Natural killer cell (primary cell): ENCODE measurements around the gene PTGDR2. TPM values are rescaled to one million over a fixed set of nuclear protein-coding genes. Genes with fewer than 3 reads are reported as not detected.

Experiments
- ATAC-seq, 3 donors: fragments of 150-1000 bp in 2 of 3; fragments of 200-7000 bp in 1 of 3; cut with Tn5 transposase; 1 replicate in 1 of 3; 2 replicates in 2 of 3; pipeline ENCODE4 v1.10.0; 2021; ENCODE audit warnings: mild to moderate bottlenecking in 2 of 3, moderate library complexity in 2 of 3
- DNase-seq, 2 donors: peaks; one replicate each; pipeline versions ENCODE4 v3.0.0 to v3.0.0-alpha.2; 2013 to 2021; ENCODE audit warnings: mixed read lengths in 1 of 2
- H3K27ac ChIP-seq: one replicate; pipeline ENCODE4 v1.5.1; 2013; ENCODE audit warnings: mild to moderate bottlenecking, low read length
- H3K27me3 ChIP-seq: one replicate; pipeline ENCODE4 v1.6.1; 2013; ENCODE audit warnings: low read length; ENCODE audit not compliant: control insufficient read depth, insufficient read depth
- H3K36me3 ChIP-seq: one replicate; pipeline ENCODE4 v1.6.1; 2013; ENCODE audit warnings: low read length; ENCODE audit not compliant: control insufficient read depth, insufficient read depth
- H3K4me1 ChIP-seq: one replicate; pipeline ENCODE4 v1.6.1; 2013; ENCODE audit warnings: low read length; ENCODE audit not compliant: control insufficient read depth, insufficient read depth
- H3K4me3 ChIP-seq: one replicate; pipeline ENCODE4 v1.5.1; 2013; ENCODE audit warnings: low read length
- H3K9me3 ChIP-seq: one replicate; pipeline ENCODE4 v1.6.1; 2013; ENCODE audit warnings: low read length; ENCODE audit not compliant: control insufficient read depth, insufficient read depth
- H3K27ac Mint-ChIP-seq, 2 donors: one replicate each; pipeline ENCODE4 v1.8.0; 2022; ENCODE audit warnings: mild to moderate bottlenecking in 2 of 2, mixed read lengths in 2 of 2, moderate library complexity in 1 of 2
- H3K27me3 Mint-ChIP-seq, 2 donors: one replicate each; pipeline ENCODE4 v1.8.0; 2022; ENCODE audit warnings: low read depth in 2 of 2, mixed read lengths in 2 of 2
- H3K36me3 Mint-ChIP-seq: one replicate; pipeline ENCODE4 v1.8.0; 2022; ENCODE audit warnings: mixed read lengths
- H3K4me1 Mint-ChIP-seq, 2 donors: one replicate each; pipeline ENCODE4 v1.8.0; 2022; ENCODE audit warnings: mixed read lengths in 2 of 2
- H3K4me3 Mint-ChIP-seq: one replicate; pipeline ENCODE4 v1.8.0; 2022; ENCODE audit warnings: mild to moderate bottlenecking, moderate library complexity, mixed read lengths
- H3K9me3 Mint-ChIP-seq, 2 donors: one replicate each; pipeline ENCODE4 v1.8.0; 2022; ENCODE audit warnings: mixed read lengths in 2 of 2
- CTCF ChIP-seq: fragments of 200-600 bp; IDR thresholded peaks from one replicate; pipeline ENCODE4 v1.8.0; 2022; ENCODE audit warnings: antibody characterized with exemption
- WGBS: methylation state at CpG from one replicate; pipeline ENCODE4 v1.1.7; 2013; ENCODE audit warnings: missing lambda C conversion rate; ENCODE audit not compliant: insufficient coverage; 5-methylcytosine and 5-hydroxymethylcytosine counted together
- intact Hi-C: fragments of 100-400 bp; cut with micrococcal nuclease; formaldehyde crosslinking; loops from one replicate; pipeline ENCODE4 v1.14.2; 2022
- total RNA-seq, 4 donors: library from RNA; stranded (reverse); fragments of 120-200 nt in 1 of 4; gene quantifications; one replicate each; pipeline versions ENCODE4 v1.2.3 to v1.2.4, GENCODE V29; 2013 to 2022

Gene PTGDR2
- total RNA-seq, 3 donors from 2014 or later (not counting 1 experiment from before 2014, with no cell fraction given) = 0.66 to 12.4 (median 1.7) TPM

DNA sequence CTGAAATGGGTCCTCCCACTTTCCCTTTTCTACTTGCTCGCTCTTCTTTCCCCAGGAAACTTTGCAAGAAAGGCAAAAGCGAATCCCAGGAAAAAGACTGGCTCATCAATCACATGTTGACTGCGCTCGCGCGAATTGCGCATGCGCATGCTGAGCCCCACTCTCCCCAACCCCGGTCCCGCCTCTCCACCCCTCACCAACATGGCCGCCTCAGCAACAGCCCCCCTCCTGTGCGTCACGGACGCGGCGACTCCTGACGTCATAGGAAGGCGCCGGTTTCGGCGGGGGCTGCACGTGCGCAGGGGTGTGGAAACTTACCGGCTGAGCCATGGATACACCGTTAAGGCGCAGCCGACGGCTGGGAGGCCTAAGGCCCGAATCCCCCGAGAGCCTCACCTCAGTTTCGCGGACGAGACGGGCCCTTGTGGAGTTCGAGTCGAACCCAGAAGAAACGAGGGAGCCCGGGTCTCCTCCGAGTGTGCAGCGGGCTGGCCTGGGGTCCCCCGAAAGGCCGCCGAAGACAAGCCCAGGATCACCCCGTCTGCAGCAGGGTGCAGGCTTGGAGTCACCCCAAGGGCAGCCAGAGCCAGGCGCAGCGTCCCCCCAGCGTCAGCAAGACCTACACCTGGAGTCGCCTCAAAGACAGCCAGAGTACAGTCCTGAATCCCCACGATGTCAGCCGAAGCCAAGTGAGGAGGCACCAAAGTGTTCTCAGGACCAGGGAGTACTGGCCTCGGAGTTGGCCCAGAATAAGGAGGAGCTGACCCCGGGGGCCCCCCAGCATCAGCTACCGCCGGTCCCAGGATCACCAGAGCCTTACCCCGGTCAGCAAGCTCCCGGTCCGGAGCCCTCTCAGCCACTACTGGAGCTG lies 13.7 kb downstream of the PTGDR2 start, which contains the start of gene CCDC86:
Gene CCDC86 (plus strand): TSS at position 317 of the 871 bp plus-strand sequence. CDS start 12 bp downstream, at position 329.
- H3K4me3 ChIP-seq = peak within 1 kb of the TSS; percentile 99
- ATAC-seq (peak; percentile 96 to 98 (median 97)), DNase-seq (peak; percentile 98 to 99)
- Mint-ChIP-seq H3K27ac (peak within 1 kb of the TSS; percentile 91 to 92), H3K4me1 (peaks cover 39 to 48% of the 10 kb centered on the region in 2 donors), H3K4me3 (peak within 1 kb of the TSS; percentile 95), H3K9me3 (no peaks in the 10 kb centered on the region), H3K36me3 (no peaks in the 10 kb centered on the region), H3K27me3 (no peaks in the 10 kb centered on the region)
- under 1% methylated on average over 57 of the region's 57 CpGs for WGBS
- H3K27ac ChIP-seq = peak within 1 kb of the TSS; percentile 73
- no peak for TF ChIP-seq CTCF
- H3K9me3 ChIP-seq = no peaks in the 10 kb centered on the region
- no peaks in the 10 kb centered on the region for H3K36me3 ChIP-seq
- intact Hi-C loops = loop anchor here (1.0 kb wide), 1 partner anchor 73 kb away; no protein-coding TSS in a partner anchor
- H3K27me3 ChIP-seq = no peaks in the 10 kb centered on the region
- peaks cover 33% of the 10 kb centered on the region for H3K4me1 ChIP-seq

DNA sequence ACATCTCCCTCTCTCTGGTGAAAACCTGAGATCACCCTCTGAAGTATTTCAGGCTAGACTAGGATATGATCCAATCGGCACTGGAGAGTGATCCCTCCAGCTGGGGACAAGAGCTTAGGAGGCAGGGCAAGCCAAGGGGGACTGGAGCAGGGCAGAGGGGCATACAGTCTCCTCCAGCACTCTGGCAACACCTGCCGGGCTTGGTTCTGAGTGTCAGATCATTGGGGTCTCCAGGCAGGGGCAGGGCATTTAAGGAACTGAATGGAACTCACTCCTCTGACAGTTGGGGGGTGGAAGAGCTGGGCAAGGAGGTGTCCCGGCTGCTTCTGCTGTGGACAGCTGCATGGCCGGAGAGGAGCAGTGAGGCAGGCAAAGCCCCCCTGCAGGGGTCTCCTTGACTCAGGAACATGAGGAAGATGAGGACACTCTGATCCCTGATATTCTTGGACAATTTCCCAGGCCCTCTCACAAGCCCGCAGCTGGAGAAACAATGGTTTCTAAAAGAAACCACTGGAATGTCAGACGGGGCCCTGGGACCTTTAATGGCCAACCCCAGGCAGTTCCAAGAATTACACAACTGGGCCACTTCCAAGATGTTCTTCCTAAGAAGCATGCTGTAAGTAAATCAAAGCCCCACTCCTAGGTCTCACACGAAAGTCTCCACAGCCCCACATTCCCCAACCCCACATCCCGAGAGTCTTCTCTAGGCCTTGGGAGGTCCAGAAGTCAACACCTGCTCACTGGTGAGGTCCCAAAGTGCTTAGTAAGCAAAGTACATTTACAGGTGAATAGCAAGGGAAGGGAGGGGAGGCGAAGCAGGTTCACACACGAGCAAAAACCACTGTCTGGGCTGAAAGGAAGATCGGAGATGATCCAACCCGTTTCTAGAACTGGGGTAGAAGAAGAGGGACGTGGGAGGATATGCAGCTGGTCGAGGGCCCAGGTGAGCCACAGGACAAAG lies 15.0 kb downstream of the PTGDR2 start:
- 95% methylated on average over 14 of the region's 14 CpGs for WGBS
- intact Hi-C loops = no loop called here
- Histone ChIP-seq H3K27ac (no peak overlapping the region), H3K27me3 (no peaks in the 10 kb centered on the region), H3K4me1 (peaks cover 36% of the 10 kb centered on the region), H3K9me3 (no peaks in the 10 kb centered on the region), H3K4me3 (no peak overlapping the region), H3K36me3 (no peaks in the 10 kb centered on the region)
- peaks cover 0 to under 1% of the 10 kb centered on the region in 2 donors for H3K27me3 Mint-ChIP-seq
- peak overlapping the region; percentile 91 to 92 for H3K27ac Mint-ChIP-seq
- DNase-seq = peak in 1 of 2 donors; percentile 18
- H3K36me3 Mint-ChIP-seq = no peaks in the 10 kb centered on the region
- no peak for ATAC-seq
- peak overlapping the region; percentile 95 for H3K4me3 Mint-ChIP-seq
- no peak for TF ChIP-seq CTCF
- H3K9me3 Mint-ChIP-seq = no peaks in the 10 kb centered on the region
- peaks cover 39 to 48% of the 10 kb centered on the region in 2 donors for H3K4me1 Mint-ChIP-seq

- ATAC-seq = no peak
Observed at GRCh38 chr11:60838132-60838531, 17.6 kb downstream of the PTGDR2 start.

More at GRCh38 chr11:60838132-60838531, 17.6 kb downstream of the PTGDR2 start:
- H3K27ac ChIP-seq = no peak overlapping the region
- Mint-ChIP-seq H3K4me3 (no peak overlapping the region), H3K36me3 (no peaks in the 10 kb centered on the region), H3K4me1 (peaks cover 20 to 23% of the 10 kb centered on the region in 2 donors), H3K27me3 (peaks cover 0 to 12% of the 10 kb centered on the region in 2 donors), H3K27ac (no peak overlapping the region), H3K9me3 (no peaks in the 10 kb centered on the region)
- intact Hi-C loops = no loop called here
- no peak for TF ChIP-seq CTCF
- no peak for DNase-seq
- H3K36me3 ChIP-seq = no peaks in the 10 kb centered on the region
- 91% methylated on average over 7 of the region's 7 CpGs for WGBS
- no peaks in the 10 kb centered on the region for H3K9me3 ChIP-seq
- no peak overlapping the region for H3K4me3 ChIP-seq
- no peaks in the 10 kb centered on the region for H3K27me3 ChIP-seq
- H3K4me1 ChIP-seq = peaks cover 26% of the 10 kb centered on the region
